Panc1 (cell line): ENCODE results near the gene APMAP.

Source experiments
- CTCF ChIP-seq: fragments of 450-650 bp; IDR thresholded peaks from 2 replicates; pipeline ENCODE4 v1.5.1; 2017; ENCODE audit warnings: mild to moderate bottlenecking
- POLR2AphosphoS5 ChIP-seq: IDR thresholded peaks from 2 replicates; pipeline ENCODE4 v1.6.1; 2012; ENCODE audit warnings: mild to moderate bottlenecking, low read depth, low read length, moderate library complexity

DNA sequence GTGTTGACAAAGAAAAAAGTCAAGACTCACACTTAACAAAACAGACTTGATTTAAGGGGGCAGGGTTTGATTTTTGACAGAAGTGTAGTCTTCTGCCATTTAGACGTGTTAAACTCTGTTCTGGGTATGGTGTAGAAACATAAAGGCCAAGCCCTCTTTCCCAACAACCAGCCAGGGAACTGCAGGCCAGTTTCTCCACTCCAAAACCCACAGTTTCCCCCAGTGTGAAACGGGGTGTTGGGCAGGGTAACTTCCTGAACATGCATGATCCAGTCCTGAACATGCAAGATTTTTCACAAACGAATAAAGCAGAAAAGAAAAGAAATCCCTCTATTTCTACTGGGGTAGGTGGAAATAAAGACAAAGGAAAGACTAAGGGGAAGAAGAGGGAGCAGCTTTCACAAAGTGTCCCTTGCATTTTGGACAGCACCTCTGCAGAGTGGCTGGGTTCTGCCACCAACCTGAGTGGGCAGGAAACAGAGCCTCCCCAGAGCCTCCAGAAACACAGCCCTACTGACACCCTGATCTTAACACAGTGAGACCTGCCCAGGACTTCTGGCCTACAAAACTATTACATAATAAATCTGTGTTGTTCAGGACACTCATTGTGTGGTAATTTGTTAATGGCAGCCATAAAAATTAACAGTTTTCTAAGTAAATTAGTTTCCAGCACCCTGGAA is 7.5 kb downstream of the APMAP start:
- TF ChIP-seq POLR2AphosphoS5 (no peak), CTCF (no peak)
